GM12878 (cell line): ENCODE results near the gene SIGLEC11. TPM values are rescaled to one million over a fixed set of nuclear protein-coding genes. Genes with fewer than 3 reads are reported as not detected.

Source experiments
- BRCA1 ChIP-seq: IDR thresholded peaks from 2 replicates; pipeline ENCODE4 v1.6.1; 2011; ENCODE audit warnings: low read depth, low read length, improper control_type of control experiment
- CREM ChIP-seq: IDR thresholded peaks from 2 replicates; pipeline ENCODE4 v1.6.1; 2014; ENCODE audit warnings: antibody characterized with exemption, low read depth
- EED ChIP-seq: sonication (generic); IDR thresholded peaks from 2 replicates; pipeline ENCODE4 v1.6.1; 2016; ENCODE audit warnings: antibody characterized with exemption, low read depth
- EGR1 ChIP-seq, 2 experiments: IDR thresholded peaks; 1 replicate in 1 of 2; 2 replicates in 1 of 2; pipeline ENCODE4 v1.6.1; 2011 to 2012; ENCODE audit warnings: low read depth in 2 of 2, low read length in 2 of 2, borderline replicate concordance in 1 of 2, mild to moderate bottlenecking in 1 of 2, moderate library complexity in 1 of 2
- ESRRA ChIP-seq: IDR thresholded peaks from 2 replicates; pipeline ENCODE4 v1.6.1; 2012; ENCODE audit warnings: mild to moderate bottlenecking, low read length, improper control_type of control experiment
- JUNB ChIP-seq: IDR thresholded peaks from 2 replicates; pipeline ENCODE4 v1.6.1; 2016; ENCODE audit warnings: antibody characterized with exemption, mild to moderate bottlenecking
- MEF2A ChIP-seq: IDR thresholded peaks from 2 replicates; pipeline ENCODE4 v1.6.1; 2011; ENCODE audit warnings: low read depth, mild to moderate bottlenecking, low read length, moderate library complexity; ENCODE audit not compliant: insufficient read depth
- MYB ChIP-seq: fragments of 150-350 bp; IDR thresholded peaks from 2 replicates; pipeline ENCODE4 v1.6.1; 2014; ENCODE audit warnings: mild to moderate bottlenecking, low read depth, low read length, borderline replicate concordance
- NBN ChIP-seq: fragments of 450-650 bp; IDR thresholded peaks from 2 replicates; pipeline ENCODE4 v1.6.1; 2016
- PAX5 ChIP-seq: IDR thresholded peaks from 2 replicates; pipeline ENCODE4 v1.6.1; 2011; ENCODE audit warnings: low read depth, low read length, borderline replicate concordance
- POU2F2 ChIP-seq: IDR thresholded peaks from 3 replicates; pipeline ENCODE4 v1.6.1; 2011; ENCODE audit warnings: low read depth, mild to moderate bottlenecking, low read length, borderline replicate concordance
- RUNX3 ChIP-seq: IDR thresholded peaks from 2 replicates; pipeline ENCODE4 v1.6.1; 2012; ENCODE audit warnings: low read length, inconsistent platforms
- SMARCA5 ChIP-seq: fragments of 450-650 bp; IDR thresholded peaks from 2 replicates; pipeline ENCODE4 v1.6.1; 2017; ENCODE audit warnings: mild to moderate bottlenecking
- SPI1 ChIP-seq: IDR thresholded peaks from 2 replicates; pipeline ENCODE4 v1.6.1; 2011; ENCODE audit warnings: low read depth, mild to moderate bottlenecking, low read length, moderate library complexity, borderline replicate concordance; ENCODE audit not compliant: insufficient read depth
- SREBF2 ChIP-seq: IDR thresholded peaks from 2 replicates; pipeline ENCODE4 v1.6.1; 2012; ENCODE audit warnings: mild to moderate bottlenecking, low read length
- STAT1 ChIP-seq: fragments of 450-650 bp; conservative IDR thresholded peaks from 2 replicates; pipeline ENCODE4 v1.6.1; 2014; ENCODE audit warnings: antibody characterized with exemption, mild to moderate bottlenecking
- SUZ12 ChIP-seq: fragments of 200-600 bp; sonication (generic); IDR thresholded peaks from one replicate; pipeline ENCODE4 v1.6.1; 2018; ENCODE audit warnings: antibody characterized with exemption, mild to moderate bottlenecking; ENCODE audit not compliant: unreplicated experiment
- TAF1 ChIP-seq: IDR thresholded peaks from 2 replicates; pipeline ENCODE4 v1.6.1; 2011; ENCODE audit warnings: mild to moderate bottlenecking, low read depth, low read length, borderline replicate concordance
- YBX1 ChIP-seq: fragments of 450-650 bp; IDR thresholded peaks from 2 replicates; pipeline ENCODE4 v1.6.1; 2016; ENCODE audit warnings: antibody characterized with exemption
- polyA plus RNA-seq, 11 experiments: library from polyadenylated mRNA; depleted of rRNA in 4 of 11; unstranded in 6 of 11; stranded (reverse) in 5 of 11; fragments of >200 nt; fragmentation: Nextera tagmentation in 4 of 11; fragmentation: Illumina TruSeq in 1 of 11; extraction: Ambion mirVana in 4 of 11; extraction: Trizol in 1 of 11; gene quantifications; 1 replicate in 1 of 11; 2 replicates in 10 of 11; pipeline versions ENCODE4 v1.2.1 to v1.2.3, GENCODE V29; 2011 to 2016; ENCODE audit warnings: inconsistent platforms in 2 of 11, missing spikeins in 2 of 11, low read depth in 1 of 11
- total RNA-seq, 4 experiments: library from RNA; depleted of rRNA in 3 of 4; stranded (reverse); fragments of >200 nt in 3 of 4; fragmentation: Illumina TruSeq in 1 of 4; extraction: Trizol in 1 of 4; gene quantifications; 2 replicates each; pipeline versions ENCODE4 v1.2.1 to v1.2.3, GENCODE V29; 2013 to 2021
- TF ChIP-seq, protein P1 (sequence below): fragments of 450-650 bp; IDR thresholded peaks from 2 replicates; pipeline ENCODE4 v1.6.1; 2016; ENCODE audit warnings: mild to moderate bottlenecking
- TF ChIP-seq, protein P2 (sequence below): fragments of 450-650 bp; IDR thresholded peaks from 2 replicates; pipeline ENCODE4 v1.6.1; 2016; ENCODE audit warnings: mild to moderate bottlenecking
- TF ChIP-seq, protein P3 (sequence below): fragments of 450-650 bp; IDR thresholded peaks from 2 replicates; pipeline ENCODE4 v1.6.1; 2017; ENCODE audit warnings: low read depth, mild to moderate bottlenecking, moderate library complexity
- TF ChIP-seq, protein P4 (sequence below): IDR thresholded peaks from 2 replicates; pipeline ENCODE4 v1.6.1; 2011; ENCODE audit warnings: low read depth, mild to moderate bottlenecking, low read length, moderate library complexity, borderline replicate concordance; ENCODE audit errors: extremely low read depth
- TF ChIP-seq, protein P5 (sequence below): fragments of 450-650 bp; IDR thresholded peaks from 2 replicates; pipeline ENCODE4 v1.6.1; 2017; ENCODE audit warnings: borderline replicate concordance

SIGLEC11 gene
- total and polyA plus RNA-seq, 10 of the 15 experiments (the other 5 are each of a cell fraction or from before 2014, with no cell fraction given) = not detected

DNA sequence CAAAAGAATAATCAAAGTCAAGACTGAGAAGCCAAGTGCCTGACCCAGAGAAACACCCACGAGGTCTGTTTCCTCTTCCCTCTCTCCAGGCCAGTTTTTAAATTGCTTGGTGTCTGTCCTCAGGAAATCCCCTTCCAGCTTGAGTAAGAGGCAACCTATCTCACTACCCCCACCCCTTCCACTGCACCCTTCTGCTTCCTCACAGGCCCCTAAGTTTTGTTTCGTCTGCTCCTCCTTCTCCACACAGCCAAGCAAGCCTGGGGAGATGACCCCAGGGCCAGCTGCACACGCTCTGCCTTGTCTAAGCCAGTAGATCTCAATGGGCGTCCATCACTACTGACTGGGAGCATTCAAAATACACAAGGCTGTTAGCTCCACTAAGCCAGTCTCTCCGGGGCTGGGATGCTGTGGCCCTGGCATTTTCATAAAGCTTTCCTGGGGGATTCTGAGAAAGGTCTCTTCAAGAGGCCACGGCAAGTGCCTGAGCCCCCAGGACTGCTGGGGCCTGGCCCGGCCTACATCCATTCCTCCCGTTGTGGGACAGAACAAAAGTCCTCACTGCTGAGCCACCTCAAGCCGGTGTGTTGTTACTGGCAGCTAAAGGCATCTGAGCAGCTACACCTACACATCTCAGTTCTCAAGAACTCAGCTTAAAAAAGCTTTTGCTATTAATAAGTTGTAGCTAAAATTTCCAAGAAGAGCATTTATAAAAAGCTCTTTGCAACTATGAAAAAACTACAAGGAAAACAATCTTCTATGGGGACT lies 49.4 kb downstream of the SIGLEC11 start (continued):
- TF ChIP-seq, protein P1, sequence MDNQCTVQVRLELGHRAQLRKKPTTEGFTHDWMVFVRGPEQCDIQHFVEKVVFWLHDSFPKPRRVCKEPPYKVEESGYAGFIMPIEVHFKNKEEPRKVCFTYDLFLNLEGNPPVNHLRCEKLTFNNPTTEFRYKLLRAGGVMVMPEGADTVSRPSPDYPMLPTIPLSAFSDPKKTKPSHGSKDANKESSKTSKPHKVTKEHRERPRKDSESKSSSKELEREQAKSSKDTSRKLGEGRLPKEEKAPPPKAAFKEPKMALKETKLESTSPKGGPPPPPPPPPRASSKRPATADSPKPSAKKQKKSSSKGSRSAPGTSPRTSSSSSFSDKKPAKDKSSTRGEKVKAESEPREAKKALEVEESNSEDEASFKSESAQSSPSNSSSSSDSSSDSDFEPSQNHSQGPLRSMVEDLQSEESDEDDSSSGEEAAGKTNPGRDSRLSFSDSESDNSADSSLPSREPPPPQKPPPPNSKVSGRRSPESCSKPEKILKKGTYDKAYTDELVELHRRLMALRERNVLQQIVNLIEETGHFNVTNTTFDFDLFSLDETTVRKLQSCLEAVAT = no peak; the same call in 1 of the 2 replicates
- TF ChIP-seq JUNB (no peak), ESRRA (no peak), RUNX3 (peak; percentile 56), CREM (peak; percentile 43; the same call in 1 of the 2 replicates), SMARCA5 (0 out of 2 replicates have a peak, but pooled peaks have one; percentile 20), YBX1 (no peak), NBN (peak; percentile 82), EED (peak; percentile 85), POU2F2 (no peak; the same call in 2 of the 3 replicates), SREBF2 (no peak), TAF1 (0 out of 2 replicates have a peak, but pooled peaks have one; percentile 18), MYB (no peak), BRCA1 (no peak), STAT1 (no peak), SUZ12 (no peak), SPI1 (peak; percentile 54; the same call in 1 of the 2 replicates), EGR1 (IDR thresholded peaks at IDR 0.05; ENCODE audit: borderline replicate concordance in 1 of 2, low read depth in 2 of 2, low read length in 2 of 2) (0 out of 3 replicates have a peak, but pooled peaks of 1 of the 2 experiments have one; percentile 6), MEF2A (peak; percentile 80), PAX5 (peak; percentile 57; the same call in 1 of the 2 replicates)
- TF ChIP-seq, protein P2, sequence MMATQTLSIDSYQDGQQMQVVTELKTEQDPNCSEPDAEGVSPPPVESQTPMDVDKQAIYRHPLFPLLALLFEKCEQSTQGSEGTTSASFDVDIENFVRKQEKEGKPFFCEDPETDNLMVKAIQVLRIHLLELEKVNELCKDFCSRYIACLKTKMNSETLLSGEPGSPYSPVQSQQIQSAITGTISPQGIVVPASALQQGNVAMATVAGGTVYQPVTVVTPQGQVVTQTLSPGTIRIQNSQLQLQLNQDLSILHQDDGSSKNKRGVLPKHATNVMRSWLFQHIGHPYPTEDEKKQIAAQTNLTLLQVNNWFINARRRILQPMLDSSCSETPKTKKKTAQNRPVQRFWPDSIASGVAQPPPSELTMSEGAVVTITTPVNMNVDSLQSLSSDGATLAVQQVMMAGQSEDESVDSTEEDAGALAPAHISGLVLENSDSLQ = peak; percentile 35; the same call in 1 of the 2 replicates
- TF ChIP-seq, protein P3, sequence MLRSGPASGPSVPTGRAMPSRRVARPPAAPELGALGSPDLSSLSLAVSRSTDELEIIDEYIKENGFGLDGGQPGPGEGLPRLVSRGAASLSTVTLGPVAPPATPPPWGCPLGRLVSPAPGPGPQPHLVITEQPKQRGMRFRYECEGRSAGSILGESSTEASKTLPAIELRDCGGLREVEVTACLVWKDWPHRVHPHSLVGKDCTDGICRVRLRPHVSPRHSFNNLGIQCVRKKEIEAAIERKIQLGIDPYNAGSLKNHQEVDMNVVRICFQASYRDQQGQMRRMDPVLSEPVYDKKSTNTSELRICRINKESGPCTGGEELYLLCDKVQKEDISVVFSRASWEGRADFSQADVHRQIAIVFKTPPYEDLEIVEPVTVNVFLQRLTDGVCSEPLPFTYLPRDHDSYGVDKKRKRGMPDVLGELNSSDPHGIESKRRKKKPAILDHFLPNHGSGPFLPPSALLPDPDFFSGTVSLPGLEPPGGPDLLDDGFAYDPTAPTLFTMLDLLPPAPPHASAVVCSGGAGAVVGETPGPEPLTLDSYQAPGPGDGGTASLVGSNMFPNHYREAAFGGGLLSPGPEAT = peak; percentile 92
- TF ChIP-seq, protein P4, sequence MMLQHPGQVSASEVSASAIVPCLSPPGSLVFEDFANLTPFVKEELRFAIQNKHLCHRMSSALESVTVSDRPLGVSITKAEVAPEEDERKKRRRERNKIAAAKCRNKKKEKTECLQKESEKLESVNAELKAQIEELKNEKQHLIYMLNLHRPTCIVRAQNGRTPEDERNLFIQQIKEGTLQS = no peak
- TF ChIP-seq, protein P5, sequence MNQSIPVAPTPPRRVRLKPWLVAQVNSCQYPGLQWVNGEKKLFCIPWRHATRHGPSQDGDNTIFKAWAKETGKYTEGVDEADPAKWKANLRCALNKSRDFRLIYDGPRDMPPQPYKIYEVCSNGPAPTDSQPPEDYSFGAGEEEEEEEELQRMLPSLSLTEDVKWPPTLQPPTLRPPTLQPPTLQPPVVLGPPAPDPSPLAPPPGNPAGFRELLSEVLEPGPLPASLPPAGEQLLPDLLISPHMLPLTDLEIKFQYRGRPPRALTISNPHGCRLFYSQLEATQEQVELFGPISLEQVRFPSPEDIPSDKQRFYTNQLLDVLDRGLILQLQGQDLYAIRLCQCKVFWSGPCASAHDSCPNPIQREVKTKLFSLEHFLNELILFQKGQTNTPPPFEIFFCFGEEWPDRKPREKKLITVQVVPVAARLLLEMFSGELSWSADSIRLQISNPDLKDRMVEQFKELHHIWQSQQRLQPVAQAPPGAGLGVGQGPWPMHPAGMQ = no peak
- TF ChIP-seq, all 136 proteins: peak for 38
